ENCODE results near the gene ZNF605.
A peak's percentile ranks its signal among the peaks of the same experiment; 100 is the strongest.
"Not testable (repeated sequence)": the region's sequence is repeated elsewhere in the genome, so short reads cannot be mapped to it uniquely, and the experiment has no call there.

ZNF605 gene

DNA sequence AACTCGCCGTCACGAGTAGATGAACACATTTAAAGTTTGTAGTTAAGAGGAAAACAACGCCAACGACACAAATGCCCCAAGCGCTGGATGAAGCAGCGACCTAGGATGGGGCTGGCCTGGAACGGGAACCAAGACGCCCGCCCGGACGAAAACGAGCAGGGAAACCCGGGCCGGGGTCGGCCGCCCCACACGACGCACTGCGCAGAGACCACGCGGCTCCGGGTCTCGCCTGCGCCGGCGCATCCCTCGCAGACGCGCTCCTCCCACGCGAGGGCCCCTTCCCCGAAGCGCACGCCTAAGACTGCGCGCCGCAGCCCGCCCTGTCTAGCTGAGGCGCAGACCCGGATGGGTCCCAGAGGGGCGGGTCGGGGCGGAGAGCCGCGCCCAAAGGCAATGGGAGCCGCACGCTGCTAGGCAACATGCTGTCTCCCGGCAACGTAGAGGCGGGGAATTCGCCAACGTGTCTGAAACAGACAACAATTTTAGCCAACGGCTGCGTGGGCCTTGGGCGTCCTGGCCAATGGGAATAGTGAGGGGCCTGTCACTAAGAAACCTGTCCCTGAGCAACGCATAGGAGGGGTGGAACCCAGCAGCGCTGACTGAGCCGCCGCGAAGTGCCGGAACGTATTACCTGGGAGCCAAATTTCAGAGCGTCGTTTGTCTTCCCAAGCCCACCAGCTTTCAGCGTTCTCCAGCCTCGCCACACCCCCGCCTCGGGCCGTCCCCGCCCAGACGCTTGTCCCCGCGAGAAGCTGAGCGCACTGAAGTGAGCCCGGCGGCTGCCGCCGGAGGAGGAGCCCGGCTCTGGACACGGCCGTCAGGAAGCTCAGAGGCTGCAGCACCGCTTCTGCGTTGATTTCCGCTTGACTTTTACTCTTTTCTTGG, 47.7 kb downstream of the ZNF605 start:
- peak; percentile 42 to 99 (median 94) for DNase-seq

DNA sequence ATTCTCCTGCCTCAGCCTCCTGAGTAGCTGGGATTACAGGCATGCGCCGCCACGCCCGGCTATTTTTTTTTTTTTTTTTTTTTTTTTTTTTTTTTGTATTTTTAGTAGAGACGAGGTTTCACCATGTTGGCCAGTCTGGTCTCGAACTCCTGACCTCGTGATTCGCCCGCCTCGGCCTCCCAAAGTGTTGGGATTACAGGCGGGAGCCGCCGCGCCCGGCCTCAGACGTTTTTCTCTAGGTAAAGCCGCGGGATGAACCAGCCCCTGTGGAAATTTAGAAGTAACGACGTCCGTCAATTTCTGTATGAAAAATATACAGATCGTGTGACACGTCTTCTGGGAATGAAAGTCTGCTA, 48.3 kb downstream of the ZNF605 start:
- DNase-seq, result peak in 4 of 56 donors; percentile 33 to 52 (median 47)

DNA sequence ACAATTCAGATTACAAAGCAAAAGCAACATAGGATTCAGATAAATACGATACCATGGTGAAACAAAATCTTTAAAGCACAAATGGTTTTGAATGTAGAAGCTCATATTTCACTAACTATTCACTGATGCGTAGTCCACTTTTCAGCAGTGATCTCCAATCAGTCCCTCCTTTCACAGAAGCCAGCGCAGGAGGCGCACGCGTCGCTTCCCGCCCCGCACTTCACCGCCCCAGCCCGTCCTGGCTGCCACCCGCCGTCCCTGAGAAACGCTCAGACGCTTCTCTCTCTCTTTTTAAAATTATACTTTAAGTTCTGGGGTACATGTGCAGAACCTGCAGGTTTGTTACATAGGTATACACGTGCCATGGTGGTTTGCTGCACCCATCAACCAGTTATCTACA, 48.9 kb downstream of the ZNF605 start:
- peak in 5 of 56 donors; percentile 2 to 24 (median 9) for DNase-seq

DNA sequence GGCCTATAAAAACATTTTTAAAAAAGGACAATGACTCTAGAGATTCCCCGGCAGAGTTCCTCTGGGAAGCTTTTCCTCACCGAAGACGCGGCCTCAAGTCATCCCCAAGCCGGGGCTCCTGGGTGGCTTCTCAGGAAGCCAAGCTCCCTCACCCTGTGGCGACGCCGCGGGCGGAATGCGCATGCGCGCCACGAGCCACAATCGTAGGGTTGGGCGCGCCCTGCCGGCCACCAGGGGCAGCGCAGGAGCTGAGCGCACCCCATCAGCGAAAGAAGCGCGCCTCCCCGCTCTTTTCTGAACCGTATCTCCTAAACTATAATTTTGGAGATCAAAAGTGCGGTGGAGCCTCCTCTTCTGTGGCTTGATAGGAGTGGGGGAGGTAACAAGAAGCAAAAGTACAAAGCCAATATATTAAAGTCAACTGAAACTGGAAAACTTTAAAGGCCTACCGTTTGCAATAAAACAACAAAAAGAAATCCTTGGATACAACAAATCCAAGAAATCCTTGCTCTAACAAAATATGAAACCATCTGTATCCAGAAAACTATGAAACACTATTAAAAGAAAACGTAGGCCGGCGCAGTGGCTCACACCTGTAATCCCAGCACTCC, 51.3 kb downstream of the ZNF605 start:
- peak in 52 of 56 donors; percentile 5 to 85 (median 50) for DNase-seq

DNA sequence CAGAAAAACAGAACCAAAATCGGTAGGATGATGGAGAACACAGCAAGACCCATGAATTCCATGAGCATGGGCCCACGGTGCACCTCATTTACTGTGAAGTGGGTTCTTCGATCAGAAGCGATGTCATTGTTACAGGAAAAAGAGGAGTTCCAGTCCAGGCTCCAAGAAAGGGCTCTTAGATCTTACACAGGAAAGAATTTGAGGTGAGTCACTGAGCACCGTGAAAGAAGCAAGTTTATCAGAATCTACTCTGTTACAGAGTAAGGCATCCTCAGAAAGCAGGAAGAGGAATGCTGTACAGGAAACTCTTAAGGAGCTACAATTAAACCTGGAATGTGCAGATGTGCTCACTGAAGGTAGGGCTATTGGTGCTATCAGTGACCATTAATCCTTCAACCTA, 57.1 kb downstream of the ZNF605 start:
- DNase-seq, result no peak

DNA sequence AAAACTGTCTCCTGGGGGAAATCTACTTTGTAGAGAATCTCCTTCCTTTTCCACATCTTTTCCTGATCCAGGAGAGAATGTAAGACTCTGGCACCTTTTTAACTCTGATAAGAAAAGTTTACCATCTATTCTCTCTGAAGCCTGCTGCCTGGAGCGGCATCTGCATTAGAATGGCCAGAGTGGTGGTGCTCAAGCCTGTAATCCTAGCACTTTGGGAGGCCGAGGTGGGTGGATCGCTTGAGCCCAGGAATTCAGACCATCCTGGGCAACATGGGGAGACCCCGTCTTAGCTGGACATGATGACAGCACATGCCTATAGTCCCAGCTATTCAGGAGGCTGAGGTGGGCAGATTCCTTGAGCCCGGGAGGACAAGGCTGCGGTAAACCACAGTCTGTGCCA, 67.3 kb downstream of the ZNF605 start:
- no peak for DNase-seq

DNA sequence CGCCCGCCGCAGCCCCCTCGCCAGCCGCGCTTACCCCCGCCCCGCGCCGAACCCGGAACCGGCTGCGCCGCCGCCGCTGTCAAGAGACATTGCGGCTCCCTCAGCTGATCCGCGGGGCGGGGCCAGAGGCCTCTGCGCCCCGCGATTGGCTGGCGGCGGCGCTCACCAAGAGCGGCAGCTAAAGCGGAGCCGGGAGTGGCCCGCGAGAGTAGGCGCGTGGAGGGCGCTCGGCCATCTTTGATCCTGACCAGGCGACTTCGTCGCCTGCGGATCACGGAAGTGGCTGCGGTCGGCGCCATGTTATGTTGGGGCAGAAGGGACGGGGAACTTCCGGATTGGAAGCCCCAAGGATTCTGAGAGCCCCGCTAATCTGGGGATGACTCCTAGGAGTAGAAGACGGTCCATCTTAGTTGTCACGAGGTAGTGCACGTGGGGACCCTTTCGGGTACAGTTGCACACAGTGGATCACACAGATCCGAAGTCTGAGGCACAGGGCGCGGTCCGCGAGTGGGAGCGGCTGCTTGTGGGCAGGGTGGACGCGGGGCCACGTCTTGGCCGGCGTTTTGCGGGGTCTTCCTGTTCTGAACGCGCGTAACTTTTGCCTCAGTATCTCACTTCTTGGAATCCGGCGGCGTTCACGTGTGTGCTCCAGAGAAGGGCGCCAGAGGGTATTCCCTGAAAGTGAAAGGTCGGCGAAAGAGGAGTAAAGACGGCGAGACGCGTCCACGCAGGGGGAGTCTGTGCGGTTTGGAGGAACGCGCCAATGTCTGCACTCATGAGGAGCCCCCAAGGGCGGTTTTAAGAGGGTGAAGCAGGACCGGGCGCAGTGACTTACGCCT, 68.4 kb downstream of the ZNF605 start, which contains the start of gene CHFR:
Gene CHFR (minus strand): TSS at position 93 of the 839 bp plus-strand sequence. CDS start 277 bp downstream, outside the sequence.
- peak; percentile 78 to 98 (median 95) for DNase-seq

DNA sequence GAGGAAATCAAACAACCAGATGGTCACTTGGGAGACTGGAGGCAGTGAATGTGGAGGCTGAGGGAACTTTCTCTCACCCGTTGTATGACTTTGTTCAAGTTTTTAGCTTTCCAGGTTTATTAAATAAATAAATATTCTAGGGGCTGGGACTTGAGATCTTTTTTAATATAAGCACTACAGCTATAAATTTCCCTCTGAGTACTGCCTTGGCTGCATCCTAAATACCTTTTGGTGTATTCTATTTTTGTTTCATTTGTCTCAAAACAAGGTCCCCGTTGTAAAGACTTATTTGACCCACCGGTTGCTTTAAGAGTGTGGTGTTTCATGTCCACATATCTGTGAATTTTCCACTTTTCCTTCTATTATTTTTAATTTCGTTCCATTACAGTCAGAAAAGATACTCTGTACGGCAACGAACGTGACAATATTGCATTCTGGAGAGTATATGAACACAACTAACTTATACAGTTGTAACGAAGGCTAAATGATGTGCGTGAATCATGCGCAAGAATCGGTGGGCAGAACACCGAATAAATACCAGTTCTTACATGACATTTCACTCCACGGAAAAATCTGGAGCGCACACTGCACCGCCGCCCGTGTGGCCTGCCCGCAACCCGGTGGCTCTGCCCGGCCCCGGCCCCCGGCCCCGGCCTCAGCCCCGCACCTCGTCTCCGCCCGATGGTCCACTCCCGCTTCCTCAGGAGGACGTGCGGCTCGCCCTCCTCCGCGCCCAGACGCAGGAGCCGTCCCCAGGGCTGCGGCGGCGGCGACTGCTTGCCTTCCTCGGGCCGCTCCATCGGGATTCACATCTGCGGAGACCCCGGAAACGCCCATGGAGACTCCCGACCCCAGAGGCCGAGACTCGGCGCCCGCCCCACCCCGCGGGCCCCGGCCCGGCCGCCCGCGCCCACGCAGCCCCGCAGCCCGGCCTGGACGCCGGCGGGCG, 69.3 kb downstream of the ZNF605 start:
- DNase-seq, result peak in 12 of 56 donors; percentile 17 to 80 (median 48)

DNA sequence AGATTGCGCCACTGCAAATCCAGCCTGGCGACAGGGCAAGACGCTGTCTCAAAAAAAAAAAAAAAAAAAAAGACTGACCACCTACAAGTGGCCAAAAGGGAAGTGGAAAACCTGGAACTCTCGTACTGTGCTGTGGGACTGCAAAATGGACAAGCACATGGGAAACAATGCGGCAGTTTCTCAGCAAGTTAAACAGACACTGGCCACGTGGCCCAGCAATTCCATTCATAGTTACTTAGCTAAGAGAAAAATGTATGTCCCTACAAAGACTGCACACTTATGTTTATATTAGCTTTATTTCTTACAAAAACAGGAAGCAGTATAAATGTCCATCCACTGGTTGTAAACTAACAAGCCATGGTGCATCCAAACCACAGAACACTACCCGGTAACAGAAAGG, 74.3 kb downstream of the ZNF605 start:
- DNase-seq, result no peak

DNA sequence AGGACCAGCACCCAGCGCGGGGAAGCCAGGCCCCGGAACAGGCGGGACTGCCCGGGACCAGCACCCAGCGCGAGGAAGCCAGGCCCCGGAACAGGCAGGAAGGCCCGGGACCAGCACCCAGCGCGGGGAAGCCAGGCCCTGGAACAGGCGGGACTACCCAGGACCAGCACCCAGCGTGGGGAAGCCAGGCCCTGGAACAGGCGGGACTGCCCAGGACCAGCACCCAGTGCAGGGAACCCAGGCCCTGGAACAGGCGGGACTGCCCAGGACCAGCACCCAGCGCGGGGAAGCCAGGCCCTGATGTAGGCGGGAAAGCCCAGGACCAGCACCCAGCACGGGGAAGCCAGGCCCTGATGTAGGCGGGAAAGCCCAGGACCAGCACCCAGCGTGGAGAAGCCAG, 81.5 kb downstream of the ZNF605 start:
- DNase-seq, result not testable (repeated sequence)

DNA sequence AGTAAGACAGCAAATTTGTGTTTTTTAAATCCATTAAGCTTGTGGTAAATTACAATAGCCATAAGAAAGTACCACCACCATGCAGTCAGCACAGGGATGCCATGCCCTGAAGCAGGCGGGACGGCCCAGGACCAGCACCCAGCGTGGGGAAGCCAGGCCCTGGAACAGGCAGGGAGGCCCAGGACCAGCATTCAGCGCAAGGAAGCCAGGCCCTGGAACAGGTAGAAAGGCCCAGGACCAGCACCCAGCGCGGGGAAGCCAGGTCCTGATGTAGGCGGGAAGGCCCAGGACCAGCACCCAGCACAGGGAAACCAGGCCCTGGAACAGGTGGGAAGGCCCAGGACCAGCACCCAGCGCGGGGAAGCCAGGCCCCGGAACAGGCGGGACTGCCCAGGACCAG, 81.9 kb downstream of the ZNF605 start:
- no peak for DNase-seq

DNA sequence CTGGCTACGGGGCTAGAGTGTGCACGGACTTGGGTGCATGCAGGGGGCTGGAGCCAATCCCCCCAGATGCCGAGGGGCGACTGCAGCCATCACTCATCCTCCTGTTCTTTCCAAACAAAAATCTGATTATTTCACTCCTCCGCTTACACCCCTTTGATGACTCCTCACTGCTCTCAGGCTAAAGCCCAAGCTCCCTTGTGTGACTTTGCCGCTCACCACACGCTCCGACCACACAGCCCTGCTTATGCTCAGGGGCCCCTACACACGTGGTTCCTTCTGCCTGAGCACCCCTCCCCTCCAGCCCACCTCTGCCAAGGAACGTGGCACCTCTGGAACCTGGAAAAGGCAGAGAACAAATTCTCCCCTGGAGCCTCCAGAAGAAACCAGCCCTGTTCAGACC, 82.4 kb downstream of the ZNF605 start:
- no peak for DNase-seq

DNA sequence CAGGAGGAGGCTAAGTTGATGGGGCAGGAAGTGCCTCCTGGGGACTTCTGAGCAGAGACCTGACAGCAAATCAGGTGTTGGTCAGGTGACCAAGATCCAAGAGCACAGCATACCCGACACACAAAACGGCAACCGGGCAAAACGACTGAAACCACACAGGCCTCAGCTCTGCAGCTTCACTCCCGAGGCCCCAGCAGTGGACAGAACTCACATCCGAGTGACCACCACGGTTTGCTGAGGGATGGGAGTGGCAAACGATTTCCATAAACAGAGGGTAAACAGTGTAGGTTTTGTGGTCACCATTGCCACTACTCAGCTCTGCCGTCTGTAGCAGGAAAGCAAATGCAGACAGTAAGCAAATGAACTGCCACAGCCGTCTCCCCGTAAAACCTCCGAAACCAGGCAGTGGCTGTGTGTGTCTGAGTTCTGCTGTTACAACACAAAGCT, 83.1 kb downstream of the ZNF605 start:
- DNase-seq, result no peak

DNA sequence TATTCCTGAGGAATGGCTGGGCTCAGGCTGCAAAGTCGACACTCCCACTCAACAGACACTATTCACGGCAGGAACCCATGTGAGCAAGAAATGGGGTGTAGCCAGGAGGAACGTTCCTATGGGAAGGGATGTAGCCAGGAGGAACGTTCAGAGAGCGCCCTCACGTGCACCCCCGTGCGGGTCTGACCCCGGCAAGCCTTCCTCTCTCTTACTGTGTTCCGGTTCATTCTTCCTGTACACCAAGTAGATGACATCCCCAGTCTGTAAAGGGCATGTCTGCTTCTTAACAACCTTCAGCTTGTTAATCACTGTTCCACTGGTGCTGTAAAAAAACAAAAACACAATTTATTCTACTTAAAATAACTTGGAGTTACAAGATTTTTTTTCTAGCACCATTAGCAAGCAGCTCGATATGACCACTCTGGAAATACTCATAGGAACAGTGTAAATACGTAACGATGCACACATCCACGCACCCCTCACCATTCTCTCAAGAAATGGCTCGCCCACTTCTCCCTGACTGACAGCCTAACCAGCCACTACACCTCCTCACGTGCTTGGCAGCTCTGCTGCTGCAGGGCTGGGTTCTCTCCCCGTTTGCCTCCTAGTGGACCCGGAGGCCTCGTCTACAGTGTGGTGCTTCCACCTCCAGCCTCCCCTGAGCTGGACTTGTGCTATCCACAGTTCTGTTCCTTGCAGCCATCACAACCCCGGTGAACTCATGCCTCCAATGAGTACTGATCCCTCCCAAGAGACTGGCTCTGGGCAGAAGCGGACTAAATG, 83.8 kb downstream of the ZNF605 start:
- DNase-seq, result peak in 2 of 56 donors; percentile 9 to 28

DNA sequence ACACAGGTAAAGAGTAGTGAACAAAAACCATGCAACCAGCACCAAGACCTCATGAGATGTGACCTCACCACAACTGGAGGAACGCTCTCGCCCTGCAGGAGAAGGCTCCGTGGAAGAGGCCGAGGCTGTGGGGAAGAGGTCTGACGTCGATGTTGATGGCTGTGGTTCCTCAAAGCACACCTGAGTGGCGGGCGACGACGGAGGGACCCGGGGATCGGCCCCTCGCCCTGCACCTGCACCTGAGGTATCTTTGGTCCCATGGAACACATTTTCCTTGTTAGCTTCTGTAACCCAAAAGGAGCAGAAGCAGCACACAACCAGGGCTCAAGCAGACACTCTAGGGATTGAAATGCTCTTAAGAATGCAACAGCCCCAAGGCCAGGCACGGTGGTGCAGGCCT, 86.6 kb downstream of the ZNF605 start:
- DNase-seq, result no peak
